ENCODE results near the gene LRRC39.
"Not testable (repeated sequence)": the region's sequence is repeated elsewhere in the genome, so short reads cannot be mapped to it uniquely, and the experiment has no call there.

- TF ChIP-seq CTCF (IDR thresholded peaks at IDR 0.05 in 2 of 3, conservative IDR thresholded peaks at IDR 0.05 in 1 of 3; ENCODE audit: borderline replicate concordance in 1 of 3, insufficient read depth in 1 of 3, low read depth in 2 of 3, low read length in 2 of 3); POLR2A (IDR thresholded peaks at IDR 0.05; ENCODE audit: borderline replicate concordance, extremely low read depth, insufficient read depth, insufficient read length); ZNF274 (IDR thresholded peaks at IDR 0.05; ENCODE audit: low read depth, low read length): not testable (repeated sequence)
Measured at GRCh38 chr1:100205103-100205502, 27.0 kb upstream of the LRRC39 start.
